GM21423 (cell line): Measurements from ENCODE around the gene ALKBH2.
"Not testable (repeated sequence)": the region's sequence is repeated elsewhere in the genome, so short reads cannot be mapped to it uniquely, and the experiment has no call there.

Experiments
- ATAC-seq: cut with Tn5 transposase; IDR thresholded peaks from one replicate; pipeline ENCODE4 v1.9.1; 2021; ENCODE audit warnings: mild to moderate bottlenecking, moderate library complexity; ENCODE audit not compliant: unreplicated experiment

Gene ALKBH2

DNA sequence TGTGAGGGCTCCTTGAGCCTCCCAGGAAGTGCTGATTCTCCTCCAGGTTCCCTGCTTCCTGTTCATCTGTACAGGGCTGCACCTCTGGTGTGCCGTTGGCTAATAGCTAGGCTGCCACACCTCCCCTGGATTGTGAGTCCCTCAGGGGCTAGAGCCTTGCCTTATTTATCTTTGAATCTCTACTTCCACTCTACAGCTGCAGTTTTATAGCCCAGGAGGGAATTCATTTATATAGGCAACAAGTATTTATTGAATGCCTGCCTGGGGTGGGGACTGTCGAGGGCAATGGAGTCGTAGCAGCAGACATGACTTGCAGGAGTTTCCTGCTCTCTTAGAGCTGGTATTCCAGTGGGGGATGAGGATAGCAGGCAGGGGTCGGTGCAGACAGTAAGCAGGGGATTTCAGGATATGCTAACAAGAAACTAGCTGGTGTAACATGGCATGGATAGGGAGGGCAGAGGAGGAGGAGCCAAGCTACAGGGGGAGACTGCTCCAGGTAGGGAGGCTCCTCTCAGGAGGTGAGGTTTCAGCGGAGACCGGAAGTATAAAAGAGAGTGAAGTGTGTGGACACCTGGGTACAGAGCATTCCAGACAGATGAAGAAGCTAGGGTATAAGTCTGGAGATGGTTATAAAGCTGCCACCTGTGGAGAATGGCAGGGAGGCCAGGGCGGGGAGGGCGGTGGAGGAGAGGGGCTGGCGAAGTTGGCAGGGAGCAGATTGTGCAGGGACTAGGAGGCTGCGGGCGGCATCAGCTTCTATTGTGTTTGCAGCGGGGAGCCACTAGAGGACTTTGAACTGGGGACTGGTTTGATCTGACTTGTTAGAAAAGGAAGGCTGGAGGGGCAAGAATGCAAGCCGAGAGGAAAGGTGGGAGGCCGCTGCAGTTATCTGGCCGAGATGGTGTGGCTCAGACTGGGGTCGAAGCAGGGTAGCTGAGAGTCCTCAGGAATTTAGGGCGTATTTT, 23.7 kb downstream of the ALKBH2 start:
- no peak for ATAC-seq

DNA sequence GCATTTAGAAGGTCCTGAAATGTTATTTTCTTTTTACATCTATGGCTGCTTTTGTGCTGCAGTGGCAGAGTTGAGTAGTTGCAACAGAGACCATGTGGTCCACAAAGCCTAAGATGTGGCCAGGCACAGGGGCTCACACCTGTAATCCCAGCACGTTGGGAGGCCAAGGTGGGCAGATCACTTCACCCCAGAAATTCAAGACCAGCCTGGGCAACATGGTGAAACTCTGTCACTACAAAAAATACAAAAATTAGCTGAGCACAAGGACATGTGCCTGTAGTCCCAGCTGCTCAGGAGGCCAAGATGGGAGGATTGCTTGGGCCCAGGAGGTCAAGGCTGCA, 27.4 kb downstream of the ALKBH2 start:
- no peak for ATAC-seq

DNA sequence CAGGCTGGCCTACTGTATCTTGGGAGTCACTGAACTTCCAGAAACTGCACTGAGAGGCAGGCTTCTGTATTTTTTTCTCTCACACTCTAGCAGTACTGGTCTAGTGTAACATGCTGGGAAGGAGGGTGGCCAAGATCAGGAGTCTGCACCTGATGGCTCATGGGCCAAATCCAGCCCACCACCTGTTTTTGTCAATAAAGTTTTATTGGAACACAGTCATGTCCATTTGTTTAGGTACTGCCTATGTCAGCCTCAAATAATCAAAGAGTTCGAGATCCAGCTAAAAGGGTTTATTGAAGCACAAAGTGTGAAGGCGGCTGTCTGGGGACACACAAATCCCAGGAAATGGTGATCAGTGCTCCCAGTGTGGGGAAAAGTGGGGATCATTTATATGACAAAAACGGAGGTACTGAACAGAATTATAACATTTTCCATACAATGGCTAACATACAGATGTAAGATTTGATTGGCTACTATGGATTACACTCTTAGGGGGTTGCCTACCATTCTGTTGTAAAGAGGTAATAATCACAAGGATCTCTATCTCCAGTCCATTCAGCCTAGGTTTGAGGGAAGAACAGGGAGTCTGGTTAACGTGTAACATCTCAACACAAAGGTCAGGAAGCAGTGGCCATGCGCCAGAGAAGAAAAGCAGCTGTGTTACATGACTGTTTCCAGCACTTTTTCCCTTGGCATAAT, 28.0 kb downstream of the ALKBH2 start:
- no peak for ATAC-seq

DNA sequence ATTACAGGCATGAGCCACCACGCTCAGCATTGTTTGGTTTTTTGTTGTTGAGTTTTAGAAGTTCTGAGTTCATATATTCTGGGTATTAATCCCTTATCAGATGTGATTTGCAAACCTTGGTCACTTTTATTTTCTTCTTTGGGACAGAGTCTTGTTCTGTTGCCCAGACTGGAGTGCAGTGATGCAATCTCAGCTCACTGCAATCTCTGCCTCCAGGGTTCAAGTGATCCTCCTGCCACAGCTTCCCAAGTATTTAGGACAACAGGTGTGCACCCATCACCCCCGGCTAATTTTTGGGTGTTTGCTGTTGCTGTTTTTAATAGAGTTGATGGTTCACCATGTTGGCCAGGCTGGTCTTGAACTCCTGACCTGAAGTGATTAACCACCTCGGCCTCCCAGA, 29.1 kb downstream of the ALKBH2 start:
- no peak for ATAC-seq

DNA sequence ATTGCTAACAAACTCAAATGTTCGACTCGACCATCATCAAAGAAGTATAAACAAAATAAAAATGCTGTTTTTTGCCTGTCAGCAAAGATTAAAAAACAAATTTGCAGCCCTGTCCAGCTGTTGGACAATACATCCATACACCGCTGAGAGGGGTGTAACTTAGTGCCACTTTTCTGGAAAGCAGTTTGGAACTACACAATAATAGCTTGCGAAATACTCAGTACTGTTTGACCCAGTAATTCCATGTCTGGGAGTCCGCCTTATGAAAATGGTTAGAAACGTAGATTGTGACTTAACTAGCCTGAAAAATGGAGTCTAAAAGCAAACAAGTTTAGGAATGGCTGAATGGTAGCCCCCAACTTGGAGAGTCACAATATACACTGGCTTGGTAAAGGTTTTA, 34.5 kb downstream of the ALKBH2 start:
- ATAC-seq, result no peak

DNA sequence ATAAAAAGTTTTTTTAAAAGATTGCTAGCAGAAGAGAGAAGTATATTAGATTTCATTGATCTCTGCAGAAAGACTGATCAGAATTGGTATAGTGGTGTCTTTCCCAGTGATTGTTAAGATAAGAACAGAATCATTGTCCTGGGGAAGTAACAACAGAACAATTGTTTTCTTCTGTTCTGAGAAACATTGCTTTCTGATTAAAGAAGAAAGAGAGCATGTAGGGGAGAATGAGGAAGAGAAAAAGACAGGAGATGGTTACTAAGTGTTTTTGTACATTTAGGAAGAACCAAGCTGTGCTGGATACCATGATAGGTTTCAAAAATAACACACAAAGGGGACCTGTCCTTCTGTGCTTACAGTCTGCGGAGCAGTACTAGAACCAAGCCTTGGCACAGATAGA, 35.9 kb downstream of the ALKBH2 start:
- no peak for ATAC-seq

DNA sequence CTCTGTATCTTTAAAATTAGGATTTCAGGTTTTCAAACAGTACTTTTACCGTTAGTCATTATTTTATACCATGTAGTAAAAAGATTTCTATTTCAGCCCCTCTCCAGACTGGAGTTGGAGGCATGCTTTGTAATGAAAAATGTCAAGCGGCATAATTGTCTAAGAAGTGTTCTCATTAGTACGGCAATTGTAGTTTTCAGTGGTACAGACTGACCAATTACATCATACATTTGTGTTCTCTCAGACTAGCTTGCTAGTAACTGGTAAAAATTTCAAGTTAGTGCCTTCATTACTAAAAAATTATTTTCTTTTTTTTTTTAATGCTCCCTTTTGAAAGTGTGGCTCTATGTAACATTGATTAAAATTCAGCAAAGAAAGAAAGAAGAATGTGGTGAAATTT, 36.4 kb downstream of the ALKBH2 start:
- ATAC-seq, result no peak

DNA sequence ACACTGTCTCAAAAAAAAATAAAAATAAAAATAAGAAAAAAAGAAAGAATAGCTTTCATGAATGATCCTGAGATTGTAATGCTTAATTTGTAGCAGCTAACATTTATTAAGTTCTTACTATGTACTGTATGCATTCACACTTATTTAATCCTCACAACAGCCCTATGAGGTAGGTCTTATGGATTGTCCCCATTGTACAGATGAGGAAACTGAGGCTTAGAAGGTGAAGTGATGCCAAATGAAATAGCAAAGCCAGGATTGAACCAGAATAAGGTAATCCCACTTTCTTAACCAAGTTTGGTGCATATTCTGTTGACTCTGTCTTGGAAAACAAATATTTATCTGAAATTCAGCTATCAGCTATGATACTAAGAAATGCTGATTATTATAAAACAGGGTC, 38.8 kb downstream of the ALKBH2 start:
- ATAC-seq, result no peak

DNA sequence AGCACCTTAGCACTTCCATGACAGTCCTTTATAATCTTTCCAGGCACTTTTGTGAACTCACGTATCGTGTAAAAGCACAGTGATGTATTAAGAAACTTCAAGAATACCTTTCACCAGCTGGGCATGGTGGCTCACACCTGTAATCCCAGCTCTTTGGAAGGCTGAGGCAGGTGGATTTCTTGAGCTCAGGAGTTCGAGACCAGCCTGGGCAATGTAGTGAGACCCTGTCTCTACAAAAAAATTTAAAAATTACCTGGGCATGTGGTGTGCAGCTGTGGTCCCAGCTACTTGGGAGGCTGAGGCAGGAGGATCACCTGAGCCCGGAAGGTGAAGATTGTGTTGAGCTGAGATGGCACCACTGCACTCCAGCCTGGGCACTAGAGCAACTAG, 39.2 kb downstream of the ALKBH2 start:
- ATAC-seq, result not testable (repeated sequence)

DNA sequence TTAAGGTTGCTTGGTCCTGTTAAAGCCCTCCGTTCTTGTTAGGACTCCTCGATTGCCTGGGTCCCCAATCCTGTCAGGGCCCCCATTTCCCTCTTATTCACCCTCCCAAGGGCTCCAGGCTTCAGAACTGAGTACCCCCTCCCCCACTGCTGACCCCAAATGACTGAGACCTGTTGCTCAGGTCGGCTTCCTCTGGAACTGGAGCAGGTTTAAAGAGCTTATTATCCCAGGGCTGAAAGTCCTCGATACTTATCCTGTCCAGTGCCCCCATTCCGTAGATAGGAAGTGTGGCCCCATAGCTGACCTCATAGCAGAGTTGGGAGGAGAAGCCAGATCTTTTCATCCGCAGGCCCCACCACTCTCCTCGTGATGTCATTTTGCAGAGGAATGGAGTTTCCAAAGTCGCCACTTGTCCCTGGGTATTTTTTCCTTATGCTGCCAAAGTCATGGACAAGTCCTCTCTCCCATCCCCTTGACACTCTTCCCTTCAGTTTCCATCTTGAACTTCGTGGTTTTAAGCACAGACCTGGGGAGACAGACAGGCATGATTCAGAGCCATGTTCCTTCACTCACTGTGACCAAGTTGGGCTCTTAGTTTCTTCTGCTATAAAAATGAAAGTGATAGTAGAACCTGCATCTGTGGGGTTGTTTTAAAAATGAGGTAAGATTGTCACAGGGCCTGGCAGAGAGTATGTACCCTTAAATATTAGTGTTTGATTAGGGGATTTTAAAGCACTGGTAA, 39.7 kb downstream of the ALKBH2 start:
- ATAC-seq, result peak; percentile 60

DNA sequence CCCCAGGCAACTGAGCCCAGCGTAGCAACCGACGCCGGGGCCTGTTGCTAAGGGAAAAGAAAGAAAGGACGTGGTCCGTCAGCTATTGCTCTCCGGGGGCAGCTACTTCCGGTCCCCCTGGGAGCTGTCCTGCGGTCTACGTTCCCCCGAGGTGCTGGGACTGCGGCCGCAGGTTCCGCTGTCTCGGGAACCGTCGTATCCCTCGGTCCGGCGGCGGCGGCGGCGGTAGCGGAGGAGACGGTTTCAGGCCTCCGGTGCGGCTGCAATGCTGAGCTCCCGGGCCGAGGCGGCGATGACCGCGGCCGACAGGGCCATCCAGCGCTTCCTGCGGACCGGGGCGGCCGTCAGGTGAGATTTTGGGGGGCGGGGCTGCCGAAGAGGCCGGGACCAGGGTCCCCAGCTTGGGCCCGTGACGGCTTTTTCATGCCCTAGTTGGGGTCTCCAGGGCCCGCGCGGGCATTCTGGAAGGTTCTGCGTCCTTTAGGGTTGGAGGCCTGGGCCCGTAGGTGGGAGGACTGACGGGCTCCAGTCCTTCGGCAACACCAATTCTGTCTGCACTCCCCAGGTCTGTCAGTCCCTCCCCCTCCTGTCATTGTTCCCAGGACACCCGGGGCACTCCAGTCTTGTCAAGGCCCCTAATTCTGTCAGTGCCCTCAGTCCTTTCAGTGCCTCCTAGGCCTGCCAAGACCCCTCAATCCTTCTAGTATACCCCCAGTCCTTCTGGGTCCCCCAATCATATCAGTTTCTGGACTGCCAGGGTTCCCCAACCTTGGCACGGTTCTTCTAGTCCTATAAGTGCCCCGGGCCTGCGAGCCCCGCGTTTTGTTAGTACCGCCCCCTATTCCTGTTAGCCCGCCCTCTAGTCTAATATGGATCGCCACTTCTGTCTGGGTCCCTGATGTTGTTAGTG, 40.6 kb downstream of the ALKBH2 start, which contains the start of gene USP30:
TSS of gene USP30 (plus strand) at position 163 of the 910 bp plus-strand sequence. CDS start at position 266, 103 bp downstream.
- peak; percentile 67 for ATAC-seq

DNA sequence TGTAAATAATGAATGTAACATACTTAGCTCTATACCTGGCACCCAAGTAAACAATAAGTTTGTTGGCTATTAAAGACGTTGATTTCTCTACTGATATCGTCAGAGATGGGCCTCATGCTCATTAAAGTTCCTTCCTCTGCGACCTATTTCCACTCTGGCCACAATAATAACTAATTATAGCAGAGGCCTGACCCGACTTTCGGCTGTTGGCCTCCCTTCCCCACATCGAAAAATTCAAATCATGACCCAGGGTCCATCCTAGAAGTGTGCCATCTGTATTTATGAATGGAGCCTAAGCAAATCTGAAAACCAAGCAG, 41.2 kb downstream of the ALKBH2 start:
- ATAC-seq, result no peak

DNA sequence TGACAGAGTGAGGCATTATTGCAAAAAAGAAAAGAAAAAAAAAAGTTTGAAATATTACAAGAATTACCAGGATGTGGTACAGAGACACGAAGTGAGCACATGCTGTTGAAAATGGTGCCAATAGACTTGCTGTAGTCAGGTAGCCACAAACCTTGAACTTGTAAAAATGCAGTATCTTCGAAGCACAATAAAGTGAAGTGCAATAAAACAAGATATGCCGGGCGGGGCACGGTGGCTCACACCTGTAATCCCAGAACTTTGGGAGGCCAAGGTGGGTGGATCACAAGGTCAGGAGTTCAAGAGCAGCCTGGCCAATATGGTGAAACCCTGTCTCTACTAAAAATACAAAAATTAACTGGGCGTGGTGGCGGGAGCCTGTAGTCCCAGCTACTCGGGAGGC, 43.5 kb downstream of the ALKBH2 start:
- ATAC-seq, result not testable (repeated sequence)

DNA sequence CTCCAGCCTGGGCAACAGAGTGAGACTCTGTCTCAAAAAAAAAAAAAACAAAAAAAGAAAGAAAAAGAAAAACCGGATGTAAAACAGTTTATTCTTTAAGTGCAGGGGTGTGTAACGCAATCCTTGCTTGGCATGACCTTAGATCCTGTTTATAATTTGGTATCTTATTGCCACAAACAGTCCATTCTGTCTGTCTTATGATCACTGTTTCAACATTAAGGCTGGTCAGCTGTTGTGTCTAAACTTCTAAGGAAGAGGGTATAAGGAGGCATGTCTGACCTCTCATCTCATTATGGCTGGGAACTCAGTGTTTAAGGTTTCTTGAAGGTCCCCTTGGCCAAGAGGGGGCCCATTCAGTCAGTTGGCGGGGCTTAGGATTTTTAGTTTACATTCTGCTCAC, 44.6 kb downstream of the ALKBH2 start:
- ATAC-seq, result not testable (repeated sequence)

DNA sequence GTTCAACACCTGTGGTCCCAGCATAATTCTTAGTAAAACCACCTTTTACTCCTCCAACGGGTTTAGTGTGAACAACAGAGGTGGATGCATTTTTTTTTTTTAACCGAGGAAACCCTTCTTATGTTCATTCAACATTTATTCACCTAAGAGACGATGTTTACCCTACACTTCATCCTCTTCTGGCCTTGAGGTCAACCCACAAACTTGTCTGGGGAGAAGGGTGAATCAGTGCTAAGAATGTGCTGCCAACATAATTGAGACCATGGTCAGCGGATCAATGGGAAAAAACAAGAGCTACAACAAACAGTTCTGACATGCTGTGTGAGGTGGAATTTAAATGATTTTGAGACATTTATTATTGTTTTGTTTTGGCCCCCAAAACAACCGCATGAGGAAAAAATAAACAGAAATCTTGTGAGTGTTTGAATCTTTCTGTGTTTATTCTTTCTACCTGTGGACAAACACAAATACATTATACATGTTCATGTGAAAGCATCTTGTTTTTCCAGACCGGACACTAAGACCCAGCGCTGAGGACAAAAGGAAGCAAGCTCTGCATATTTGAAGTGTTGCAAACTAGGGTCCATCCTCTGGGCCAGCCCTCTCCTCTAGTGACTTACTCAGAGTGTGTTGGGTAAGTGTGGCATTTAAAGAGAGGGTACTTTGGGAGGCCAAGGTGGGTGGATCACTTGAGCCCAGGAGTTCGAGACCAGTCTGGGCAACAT, 46.0 kb downstream of the ALKBH2 start:
- ATAC-seq, result no peak

DNA sequence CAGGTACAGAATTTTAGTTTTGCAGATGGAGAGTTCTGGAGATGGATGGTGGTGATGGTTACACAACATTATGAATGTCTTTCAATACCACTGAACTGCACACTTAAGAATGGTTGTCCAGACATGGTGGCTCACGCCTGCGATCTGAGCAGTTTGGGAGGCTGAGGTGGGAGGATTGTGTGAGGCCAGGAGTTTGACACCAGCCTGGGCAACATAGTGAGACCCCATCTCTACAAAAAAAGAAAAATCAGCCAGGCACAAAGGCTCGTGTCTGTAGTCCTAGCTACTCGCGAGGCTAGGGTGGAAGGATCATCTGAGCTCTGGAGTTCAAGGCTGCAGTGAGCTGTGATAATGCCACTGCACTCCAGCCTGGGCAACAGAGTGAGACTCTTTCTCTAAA, 49.0 kb downstream of the ALKBH2 start:
- ATAC-seq, result no peak
